SK-N-SH treated with all-trans-retinoic acid at 6 μM for 48 hours (cell line): ENCODE data around the gene SGSM1.

Experiments used
- ATAC-seq: fragments of 200-7000 bp; cut with Tn5 transposase; 3 replicates; pipeline ENCODE4 v1.9.1; 2020; ENCODE audit warnings: mild to moderate bottlenecking, moderate library complexity
- ARNTL ChIP-seq: fragments of 450-650 bp; formaldehyde crosslinking; IDR thresholded peaks from 2 replicates; pipeline ENCODE4 v1.5.0; 2020; ENCODE audit warnings: low read depth, mild to moderate bottlenecking, moderate library complexity, borderline replicate concordance
- BACH2 ChIP-seq: fragments of 250-450 bp; sonication (Bioruptor Pico); IDR thresholded peaks from 2 replicates; pipeline ENCODE4 v1.9.0; 2021; ENCODE audit warnings: mild to moderate bottlenecking, borderline replicate concordance
- CSDC2 ChIP-seq: fragments of 250-450 bp; sonication (Bioruptor Pico); IDR thresholded peaks from 2 replicates; pipeline ENCODE4 v1.5.0; 2020; ENCODE audit warnings: mild to moderate bottlenecking, moderate library complexity
- GLIS3 ChIP-seq: fragments of 250-450 bp; sonication (Bioruptor Pico); IDR thresholded peaks from 2 replicates; pipeline ENCODE4 v1.5.0; 2020; ENCODE audit warnings: mild to moderate bottlenecking, moderate library complexity
- ISL1 ChIP-seq: fragments of 250-450 bp; sonication (Bioruptor Pico); IDR thresholded peaks from 2 replicates; pipeline ENCODE4 v2.1.2; 2022; ENCODE audit warnings: mild to moderate bottlenecking, moderate library complexity
- OSR1 ChIP-seq: fragments of 250-450 bp; sonication (Bioruptor Pico); IDR thresholded peaks from 2 replicates; pipeline ENCODE4 v1.8.0; 2022; ENCODE audit warnings: moderate library complexity, mild to moderate bottlenecking, inconsistent platforms
- PATZ1 ChIP-seq: fragments of 250-450 bp; sonication (Bioruptor Pico); IDR thresholded peaks from 2 replicates; pipeline ENCODE4 v1.8.0; 2020; ENCODE audit warnings: mild to moderate bottlenecking, moderate library complexity, borderline replicate concordance
- RARB ChIP-seq: fragments of 250-450 bp; sonication (Bioruptor Pico); IDR thresholded peaks from 2 replicates; pipeline ENCODE4 v1.8.0; 2021; ENCODE audit warnings: mild to moderate bottlenecking, moderate library complexity
- SNAI2 ChIP-seq: fragments of 250-450 bp; sonication (Bioruptor Pico); IDR thresholded peaks from 2 replicates; pipeline ENCODE4 v1.5.0; 2020; ENCODE audit warnings: mild to moderate bottlenecking, moderate library complexity
- TCF4 ChIP-seq: fragments of 250-450 bp; sonication (Bioruptor Pico); IDR thresholded peaks from 2 replicates; pipeline ENCODE4 v1.8.0; 2021; ENCODE audit warnings: mild to moderate bottlenecking, moderate library complexity, borderline replicate concordance
- TOX ChIP-seq: fragments of 250-450 bp; sonication (Bioruptor Pico); IDR thresholded peaks from 2 replicates; pipeline ENCODE4 v1.8.0; 2021; ENCODE audit warnings: mild to moderate bottlenecking, moderate library complexity, borderline replicate concordance
- TSHZ2 ChIP-seq: fragments of 250-450 bp; sonication (Bioruptor Pico); IDR thresholded peaks from 2 replicates; pipeline ENCODE4 v1.5.0; 2020; ENCODE audit warnings: mild to moderate bottlenecking, moderate library complexity
- ZC3H10 ChIP-seq: fragments of 250-450 bp; sonication (Bioruptor Pico); IDR thresholded peaks from 2 replicates; pipeline ENCODE4 v1.5.1; 2021; ENCODE audit warnings: mild to moderate bottlenecking, moderate library complexity
- ZFP3 ChIP-seq: fragments of 250-450 bp; sonication (Bioruptor Pico); IDR thresholded peaks from 2 replicates; pipeline ENCODE4 v1.5.0; 2020; ENCODE audit warnings: mild to moderate bottlenecking, moderate library complexity
- ZFP30 ChIP-seq: fragments of 450-650 bp; formaldehyde crosslinking; IDR thresholded peaks from 2 replicates; pipeline ENCODE4 v1.5.0; 2022; ENCODE audit warnings: mild to moderate bottlenecking, moderate library complexity
- ZNF565 ChIP-seq: fragments of 450-650 bp; formaldehyde crosslinking; conservative IDR thresholded peaks from 2 replicates; pipeline ENCODE4 v1.5.0; 2020; ENCODE audit warnings: low read depth, mild to moderate bottlenecking, moderate library complexity
- ZNF70 ChIP-seq: fragments of 450-650 bp; formaldehyde crosslinking; IDR thresholded peaks from 2 replicates; pipeline ENCODE4 v1.5.0; 2020; ENCODE audit warnings: mild to moderate bottlenecking, moderate library complexity
- ZNF8 ChIP-seq: fragments of 450-650 bp; formaldehyde crosslinking; IDR thresholded peaks from 2 replicates; pipeline ENCODE4 v1.5.0; 2020; ENCODE audit warnings: mild to moderate bottlenecking, moderate library complexity
- TF ChIP-seq, protein P1 (sequence below): fragments of 250-450 bp; sonication (Bioruptor Pico); IDR thresholded peaks from 2 replicates; pipeline ENCODE4 v1.5.1; 2021; ENCODE audit warnings: mild to moderate bottlenecking, moderate library complexity
- TF ChIP-seq, protein P2 (sequence below): fragments of 250-450 bp; sonication (Bioruptor Pico); IDR thresholded peaks from 2 replicates; pipeline ENCODE4 v1.8.0; 2021; ENCODE audit warnings: low read depth, mild to moderate bottlenecking, moderate library complexity, borderline replicate concordance
- TF ChIP-seq, protein P3 (sequence below): fragments of 250-450 bp; sonication (Bioruptor Pico); IDR thresholded peaks from 2 replicates; pipeline ENCODE4 v1.5.1; 2020; ENCODE audit warnings: low read depth, mild to moderate bottlenecking, moderate library complexity

SGSM1 gene

GRCh38 chr22:24868979-24869378, 63.0 kb downstream of the SGSM1 start:
- TF ChIP-seq TCF4 (CRISPR knock-in tag) (no peak), TSHZ2 (CRISPR knock-in tag) (no peak), TOX (no peak), ZNF70 (no peak), GLIS3 (CRISPR knock-in tag) (no peak), ISL1 (CRISPR knock-in tag) (no peak), ZFP3 (CRISPR knock-in tag) (no peak), ZNF8 (CRISPR knock-in tag) (no peak)
- ATAC-seq, result no peak

- TF ChIP-seq PATZ1 (CRISPR knock-in tag), result no peak
- no peak for TF ChIP-seq ZNF8 (CRISPR knock-in tag)
- no peak for TF ChIP-seq ZC3H10 (CRISPR knock-in tag)
- no peak for TF ChIP-seq TSHZ2 (CRISPR knock-in tag)
- TF ChIP-seq ISL1 (CRISPR knock-in tag), result no peak
- TF ChIP-seq ZNF70, result no peak
- TF ChIP-seq TCF4 (CRISPR knock-in tag), result no peak
- ATAC-seq, result no peak
These were observed 65.7 kb downstream of the SGSM1 start for GRCh38 chr22:24871611-24872205.

DNA sequence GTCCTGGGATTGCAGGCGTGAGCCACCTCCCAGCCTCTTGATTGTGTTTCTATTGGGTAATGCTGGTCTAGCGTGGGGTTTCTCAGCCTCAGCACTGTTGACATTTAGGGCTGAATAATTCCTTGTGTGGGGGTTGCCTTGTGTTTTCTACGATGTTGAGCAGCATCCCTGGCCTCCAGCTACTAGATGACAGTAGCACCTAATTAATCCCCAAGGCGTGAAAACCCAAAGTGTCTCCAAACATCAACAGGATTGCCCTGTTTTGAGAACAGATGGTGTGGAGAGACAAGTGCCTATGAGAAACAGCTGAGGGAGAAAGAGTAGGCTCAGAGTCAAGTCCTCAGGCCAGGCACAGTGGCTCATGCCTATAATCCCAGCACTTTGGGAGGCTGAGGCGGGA, 67.2 kb downstream of the SGSM1 start:
- TF ChIP-seq ZFP3 (CRISPR knock-in tag) (no peak), OSR1 (CRISPR knock-in tag) (no peak), ARNTL (CRISPR knock-in tag) (no peak), RARB (CRISPR knock-in tag) (no peak), ZNF565 (no peak), BACH2 (no peak), ZNF8 (CRISPR knock-in tag) (no peak), GLIS3 (CRISPR knock-in tag) (no peak), ZNF70 (no peak), CSDC2 (CRISPR knock-in tag) (no peak), ISL1 (CRISPR knock-in tag) (no peak), TCF4 (CRISPR knock-in tag) (no peak)
- TF ChIP-seq, protein P1, sequence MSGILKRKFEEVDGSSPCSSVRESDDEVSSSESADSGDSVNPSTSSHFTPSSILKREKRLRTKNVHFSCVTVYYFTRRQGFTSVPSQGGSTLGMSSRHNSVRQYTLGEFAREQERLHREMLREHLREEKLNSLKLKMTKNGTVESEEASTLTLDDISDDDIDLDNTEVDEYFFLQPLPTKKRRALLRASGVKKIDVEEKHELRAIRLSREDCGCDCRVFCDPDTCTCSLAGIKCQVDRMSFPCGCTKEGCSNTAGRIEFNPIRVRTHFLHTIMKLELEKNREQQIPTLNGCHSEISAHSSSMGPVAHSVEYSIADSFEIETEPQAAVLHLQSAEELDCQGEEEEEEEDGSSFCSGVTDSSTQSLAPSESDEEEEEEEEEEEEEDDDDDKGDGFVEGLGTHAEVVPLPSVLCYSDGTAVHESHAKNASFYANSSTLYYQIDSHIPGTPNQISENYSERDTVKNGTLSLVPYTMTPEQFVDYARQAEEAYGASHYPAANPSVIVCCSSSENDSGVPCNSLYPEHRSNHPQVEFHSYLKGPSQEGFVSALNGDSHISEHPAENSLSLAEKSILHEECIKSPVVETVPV (CRISPR knock-in tag), result no peak

DNA sequence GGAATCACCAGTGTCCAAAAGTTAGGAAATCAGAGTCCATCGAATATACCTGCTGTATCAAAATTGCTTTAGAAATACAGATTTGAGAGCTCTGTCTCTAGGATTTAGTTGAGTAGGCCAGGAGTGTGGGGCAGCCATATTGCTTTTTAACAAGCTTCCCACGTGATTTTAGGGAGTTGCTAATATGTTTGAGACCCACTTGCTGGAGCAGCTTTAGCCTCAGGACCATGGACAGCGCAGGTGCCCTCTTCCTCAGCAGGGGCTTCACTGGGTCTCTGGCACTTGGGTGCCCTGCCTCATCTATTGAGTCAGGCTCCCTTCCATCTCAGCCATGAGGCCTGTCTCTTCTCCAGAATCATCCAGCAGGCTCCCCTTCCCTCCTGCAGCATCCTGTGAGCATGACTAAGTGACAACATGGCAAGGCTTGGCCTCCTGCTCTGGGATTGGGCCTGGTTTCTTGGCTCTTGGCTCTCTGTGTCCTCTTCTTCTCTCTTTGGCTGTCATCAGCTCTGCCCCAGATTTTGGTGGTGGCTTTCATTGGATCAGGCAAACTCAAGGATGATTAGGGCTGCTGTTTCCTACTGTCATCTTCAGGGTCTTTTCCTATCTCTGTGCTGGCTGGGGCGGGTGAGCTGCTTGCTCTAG, 70.0 kb downstream of the SGSM1 start:
- ATAC-seq, result no peak
- TF ChIP-seq, protein P1 (CRISPR knock-in tag), result no peak
- TF ChIP-seq, protein P2, sequence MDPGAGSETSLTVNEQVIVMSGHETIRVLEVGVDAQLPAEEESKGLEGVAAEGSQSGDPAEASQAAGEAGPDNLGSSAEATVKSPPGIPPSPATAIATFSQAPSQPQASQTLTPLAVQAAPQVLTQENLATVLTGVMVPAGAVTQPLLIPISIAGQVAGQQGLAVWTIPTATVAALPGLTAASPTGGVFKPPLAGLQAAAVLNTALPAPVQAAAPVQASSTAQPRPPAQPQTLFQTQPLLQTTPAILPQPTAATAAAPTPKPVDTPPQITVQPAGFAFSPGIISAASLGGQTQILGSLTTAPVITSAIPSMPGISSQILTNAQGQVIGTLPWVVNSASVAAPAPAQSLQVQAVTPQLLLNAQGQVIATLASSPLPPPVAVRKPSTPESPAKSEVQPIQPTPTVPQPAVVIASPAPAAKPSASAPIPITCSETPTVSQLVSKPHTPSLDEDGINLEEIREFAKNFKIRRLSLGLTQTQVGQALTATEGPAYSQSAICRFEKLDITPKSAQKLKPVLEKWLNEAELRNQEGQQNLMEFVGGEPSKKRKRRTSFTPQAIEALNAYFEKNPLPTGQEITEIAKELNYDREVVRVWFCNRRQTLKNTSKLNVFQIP (CRISPR knock-in tag), result no peak
- TF ChIP-seq RARB (CRISPR knock-in tag), result no peak
- TF ChIP-seq SNAI2, result no peak
- TF ChIP-seq TOX, result no peak
- TF ChIP-seq TCF4 (CRISPR knock-in tag), result no peak
- no peak for TF ChIP-seq ISL1 (CRISPR knock-in tag)
- no peak for TF ChIP-seq ZNF70
- TF ChIP-seq ZC3H10 (CRISPR knock-in tag), result no peak
- TF ChIP-seq, protein P3, sequence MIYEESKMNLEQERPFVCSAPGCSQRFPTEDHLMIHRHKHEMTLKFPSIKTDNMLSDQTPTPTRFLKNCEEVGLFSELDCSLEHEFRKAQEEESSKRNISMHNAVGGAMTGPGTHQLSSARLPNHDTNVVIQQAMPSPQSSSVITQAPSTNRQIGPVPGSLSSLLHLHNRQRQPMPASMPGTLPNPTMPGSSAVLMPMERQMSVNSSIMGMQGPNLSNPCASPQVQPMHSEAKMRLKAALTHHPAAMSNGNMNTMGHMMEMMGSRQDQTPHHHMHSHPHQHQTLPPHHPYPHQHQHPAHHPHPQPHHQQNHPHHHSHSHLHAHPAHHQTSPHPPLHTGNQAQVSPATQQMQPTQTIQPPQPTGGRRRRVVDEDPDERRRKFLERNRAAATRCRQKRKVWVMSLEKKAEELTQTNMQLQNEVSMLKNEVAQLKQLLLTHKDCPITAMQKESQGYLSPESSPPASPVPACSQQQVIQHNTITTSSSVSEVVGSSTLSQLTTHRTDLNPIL (CRISPR knock-in tag), result no peak
- no peak for TF ChIP-seq ZFP30

More for the DNA sequence above, 67.2 kb downstream of the SGSM1 start:
- no peak for ATAC-seq
